Neural progenitor cell (in vitro differentiated cells): ENCODE data around the gene SOD3. TPM values are rescaled to one million over a fixed set of nuclear protein-coding genes. Genes with fewer than 3 reads are reported as not detected.
A peak's percentile ranks its signal among the peaks of the same experiment; 100 is the strongest.

Experiments used
- DNase-seq: peaks from one replicate; pipeline ENCODE4 v3.0.0-alpha.2; 2016; ENCODE audit warnings: low spot score
- H2AFZ ChIP-seq: fragments of 200-600 bp; sonication (generic); replicated peaks from 2 replicates; pipeline ENCODE4 v1.6.1; 2016; ENCODE audit warnings: antibody characterized with exemption
- H3F3A ChIP-seq: fragments of 200-600 bp; sonication (generic); 2 replicates; pipeline ENCODE4 v1.6.1; 2016; ENCODE audit warnings: antibody characterized with exemption, low read depth
- H3K27ac ChIP-seq: fragments of 200-600 bp; sonication (generic); 2 replicates; pipeline ENCODE4 v1.5.1; 2016; ENCODE audit warnings: mild to moderate bottlenecking
- H3K27me3 ChIP-seq: fragments of 200-600 bp; sonication (generic); 2 replicates; pipeline ENCODE4 v1.6.1; 2016; ENCODE audit warnings: mild to moderate bottlenecking, moderate library complexity
- H3K36me3 ChIP-seq: fragments of 200-600 bp; sonication (generic); 2 replicates; pipeline ENCODE4 v1.5.1; 2016
- H3K4me1 ChIP-seq: fragments of 200-600 bp; sonication (generic); 2 replicates; pipeline ENCODE4 v1.6.1; 2016; ENCODE audit warnings: mixed run types
- H3K4me2 ChIP-seq: fragments of 200-600 bp; sonication (generic); 2 replicates; pipeline ENCODE4 v1.6.1; 2016
- H3K4me3 ChIP-seq: fragments of 200-600 bp; sonication (generic); 2 replicates; pipeline ENCODE4 v1.5.1; 2016
- H3K79me2 ChIP-seq: fragments of 200-600 bp; sonication (generic); 2 replicates; pipeline ENCODE4 v1.6.1; 2016; ENCODE audit warnings: low read depth
- H3K9ac ChIP-seq: fragments of 200-600 bp; sonication (generic); 2 replicates; pipeline ENCODE4 v1.6.1; 2016
- H3K9me3 ChIP-seq: fragments of 200-600 bp; sonication (generic); 2 replicates; pipeline ENCODE4 v1.5.1; 2016; ENCODE audit warnings: low read depth
- H4K20me1 ChIP-seq: fragments of 200-600 bp; sonication (generic); 2 replicates; pipeline ENCODE4 v1.6.1; 2016; ENCODE audit warnings: low read depth
- H3K27ac Mint-ChIP-seq: 3 replicates; pipeline ENCODE4 v1.8.0; 2021; ENCODE audit warnings: mixed read lengths
- H3K27me3 Mint-ChIP-seq: 2 replicates; pipeline ENCODE4 v1.8.0; 2022; ENCODE audit warnings: low read depth, mild to moderate bottlenecking, inconsistent platforms, moderate library complexity, mixed read lengths; ENCODE audit not compliant: insufficient read depth
- H3K36me3 Mint-ChIP-seq: 3 replicates; pipeline ENCODE4 v1.8.0; 2021; ENCODE audit warnings: mixed read lengths
- H3K4me1 Mint-ChIP-seq: 3 replicates; pipeline ENCODE4 v1.8.0; 2021; ENCODE audit warnings: mixed read lengths
- H3K4me3 Mint-ChIP-seq: 3 replicates; pipeline ENCODE4 v1.8.0; 2021; ENCODE audit warnings: mild to moderate bottlenecking, moderate library complexity, mixed read lengths
- H3K9me3 Mint-ChIP-seq: 3 replicates; pipeline ENCODE4 v1.8.0; 2020; ENCODE audit warnings: mixed read lengths
- CTCF ChIP-seq: fragments of 200-600 bp; sonication (generic); IDR thresholded peaks from 2 replicates; pipeline ENCODE4 v1.5.1; 2017; ENCODE audit warnings: antibody characterized with exemption, mild to moderate bottlenecking
- EZH2 ChIP-seq: fragments of 200-600 bp; sonication (generic); IDR thresholded peaks from 2 replicates; pipeline ENCODE4 v1.6.1; 2017; ENCODE audit warnings: antibody characterized with exemption, mild to moderate bottlenecking, moderate library complexity
- EZH2phosphoT487 ChIP-seq: fragments of 200-600 bp; sonication (generic); IDR thresholded peaks from 2 replicates; pipeline ENCODE4 v1.6.1; 2017; ENCODE audit warnings: antibody characterized with exemption
- total RNA-seq: library from RNA; depleted of rRNA; stranded (reverse); fragments of >200 nt; gene quantifications from 2 replicates; pipeline ENCODE4 v1.2.3, GENCODE V29; 2015; ENCODE audit warnings: low replicate concordance

SOD3 gene
- total RNA-seq, 1 donor from 2014 or later: 0.11 TPM

- Histone ChIP-seq H3K27ac (no peak overlapping the region), H3K4me3 (no peak overlapping the region), H3K4me1 (peaks cover 6% of the 10 kb centered on the region), H3K4me2 (no peak overlapping the region), H3K9ac (no peak overlapping the region), H4K20me1 (no peaks in the 10 kb centered on the region), H3F3A (no peaks in the 10 kb centered on the region), H3K9me3 (no peaks in the 10 kb centered on the region), H3K27me3 (no peaks in the 10 kb centered on the region), H2AFZ (peak overlapping the region; percentile 63), H3K36me3 (no peaks in the 10 kb centered on the region), H3K79me2 (no peaks in the 10 kb centered on the region)
- Mint-ChIP-seq H3K4me3 (no peak overlapping the region), H3K27ac (no peak overlapping the region), H3K4me1 (no peaks in the 10 kb centered on the region), H3K9me3 (no peaks in the 10 kb centered on the region), H3K27me3 (no peaks in the 10 kb centered on the region), H3K36me3 (no peaks in the 10 kb centered on the region)
- TF ChIP-seq CTCF: no peak
- TF ChIP-seq EZH2: no peak
- TF ChIP-seq EZH2phosphoT487: no peak
- DNase-seq: no peak
Measured at GRCh38 chr4:24837336-24837735, 42.0 kb downstream of the SOD3 start.

GRCh38 chr4:24837781-24838180 is 42.4 kb downstream of the SOD3 start:
- Mint-ChIP-seq H3K36me3 (no peaks in the 10 kb centered on the region), H3K4me3 (no peak overlapping the region), H3K27me3 (peaks cover 2% of the 10 kb centered on the region), H3K9me3 (no peaks in the 10 kb centered on the region), H3K4me1 (no peaks in the 10 kb centered on the region), H3K27ac (no peak overlapping the region)
- Histone ChIP-seq H3K4me2 (no peak overlapping the region), H3K79me2 (no peaks in the 10 kb centered on the region), H3K9ac (no peak overlapping the region), H3K4me1 (peaks cover 6% of the 10 kb centered on the region), H4K20me1 (no peaks in the 10 kb centered on the region), H3K27ac (no peak overlapping the region), H2AFZ (peak overlapping the region; percentile 63), H3F3A (no peaks in the 10 kb centered on the region), H3K36me3 (no peaks in the 10 kb centered on the region), H3K4me3 (no peak overlapping the region), H3K27me3 (no peaks in the 10 kb centered on the region), H3K9me3 (no peaks in the 10 kb centered on the region)
- DNase-seq: peak; percentile 21
- TF ChIP-seq CTCF (no peak), EZH2 (no peak), EZH2phosphoT487 (no peak)

GRCh38 chr4:24840362-24840761 is 45.0 kb downstream of the SOD3 start:
- Mint-ChIP-seq H3K27me3 (peaks cover 2% of the 10 kb centered on the region), H3K4me3 (no peak overlapping the region), H3K36me3 (no peaks in the 10 kb centered on the region), H3K4me1 (peaks cover 10% of the 10 kb centered on the region), H3K27ac (no peak overlapping the region), H3K9me3 (no peaks in the 10 kb centered on the region)
- H3K27ac ChIP-seq: no peak overlapping the region
- no peaks in the 10 kb centered on the region for H4K20me1 ChIP-seq
- H3K4me3 ChIP-seq: no peak overlapping the region
- no peaks in the 10 kb centered on the region for H3K36me3 ChIP-seq
- H3K79me2 ChIP-seq: no peaks in the 10 kb centered on the region
- H3K4me1 ChIP-seq: peaks cover 6% of the 10 kb centered on the region
- no peak overlapping the region for H3K9ac ChIP-seq
- no peak for DNase-seq
- no peaks in the 10 kb centered on the region for H3F3A ChIP-seq
- TF ChIP-seq CTCF (no peak), EZH2phosphoT487 (no peak), EZH2 (no peak)
- H3K4me2 ChIP-seq: no peak overlapping the region
- no peak overlapping the region for H2AFZ ChIP-seq
- H3K9me3 ChIP-seq: no peaks in the 10 kb centered on the region
- no peaks in the 10 kb centered on the region for H3K27me3 ChIP-seq
